Kidney capillary endothelial cell (primary cell): ENCODE results near the gene FBXW8.

Experiments
- DNase-seq: peaks from one replicate; pipeline ENCODE4 v3.0.0-alpha.2; 2018; ENCODE audit warnings: low spot score

FBXW8 gene, protein sequence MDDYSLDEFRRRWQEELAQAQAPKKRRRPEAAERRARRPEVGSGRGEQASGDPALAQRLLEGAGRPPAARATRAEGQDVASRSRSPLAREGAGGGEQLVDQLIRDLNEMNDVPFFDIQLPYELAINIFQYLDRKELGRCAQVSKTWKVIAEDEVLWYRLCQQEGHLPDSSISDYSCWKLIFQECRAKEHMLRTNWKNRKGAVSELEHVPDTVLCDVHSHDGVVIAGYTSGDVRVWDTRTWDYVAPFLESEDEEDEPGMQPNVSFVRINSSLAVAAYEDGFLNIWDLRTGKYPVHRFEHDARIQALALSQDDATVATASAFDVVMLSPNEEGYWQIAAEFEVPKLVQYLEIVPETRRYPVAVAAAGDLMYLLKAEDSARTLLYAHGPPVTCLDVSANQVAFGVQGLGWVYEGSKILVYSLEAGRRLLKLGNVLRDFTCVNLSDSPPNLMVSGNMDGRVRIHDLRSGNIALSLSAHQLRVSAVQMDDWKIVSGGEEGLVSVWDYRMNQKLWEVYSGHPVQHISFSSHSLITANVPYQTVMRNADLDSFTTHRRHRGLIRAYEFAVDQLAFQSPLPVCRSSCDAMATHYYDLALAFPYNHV

GRCh38 chr12:116910645-116911451 lies at the start of gene FBXW8:
Gene FBXW8, plus strand, starts transcription at chr12:116910950. Its CDS starts 88 bp downstream, at chr12:116911038.
- peak; percentile 74 for DNase-seq

GRCh38 chr12:116861320-116861719 lies 49.4 kb upstream of the FBXW8 start:
- DNase-seq, result no peak

DNA sequence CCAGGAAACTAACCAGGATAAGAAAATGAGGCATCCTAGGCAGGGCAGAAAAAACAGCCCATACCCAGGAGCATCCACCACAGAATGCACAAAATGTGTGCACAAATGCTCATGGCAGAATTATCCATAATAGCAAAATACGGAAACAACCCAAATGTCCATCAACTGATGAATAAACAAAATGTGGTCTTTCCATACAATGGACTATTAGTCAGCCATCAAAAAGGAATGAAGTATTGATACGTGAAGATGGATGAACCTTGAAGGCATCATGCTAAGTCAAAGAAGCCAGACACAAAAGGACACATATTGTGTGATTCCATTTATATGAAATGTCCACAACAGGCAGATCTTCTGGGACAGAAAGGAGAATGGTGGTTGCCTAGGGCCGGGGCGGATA lies 48.6 kb upstream of the FBXW8 start:
- DNase-seq, result no peak

- DNase-seq, result no peak
Observed at GRCh38 chr12:116863275-116863767, 47.4 kb upstream of the FBXW8 start.

DNA sequence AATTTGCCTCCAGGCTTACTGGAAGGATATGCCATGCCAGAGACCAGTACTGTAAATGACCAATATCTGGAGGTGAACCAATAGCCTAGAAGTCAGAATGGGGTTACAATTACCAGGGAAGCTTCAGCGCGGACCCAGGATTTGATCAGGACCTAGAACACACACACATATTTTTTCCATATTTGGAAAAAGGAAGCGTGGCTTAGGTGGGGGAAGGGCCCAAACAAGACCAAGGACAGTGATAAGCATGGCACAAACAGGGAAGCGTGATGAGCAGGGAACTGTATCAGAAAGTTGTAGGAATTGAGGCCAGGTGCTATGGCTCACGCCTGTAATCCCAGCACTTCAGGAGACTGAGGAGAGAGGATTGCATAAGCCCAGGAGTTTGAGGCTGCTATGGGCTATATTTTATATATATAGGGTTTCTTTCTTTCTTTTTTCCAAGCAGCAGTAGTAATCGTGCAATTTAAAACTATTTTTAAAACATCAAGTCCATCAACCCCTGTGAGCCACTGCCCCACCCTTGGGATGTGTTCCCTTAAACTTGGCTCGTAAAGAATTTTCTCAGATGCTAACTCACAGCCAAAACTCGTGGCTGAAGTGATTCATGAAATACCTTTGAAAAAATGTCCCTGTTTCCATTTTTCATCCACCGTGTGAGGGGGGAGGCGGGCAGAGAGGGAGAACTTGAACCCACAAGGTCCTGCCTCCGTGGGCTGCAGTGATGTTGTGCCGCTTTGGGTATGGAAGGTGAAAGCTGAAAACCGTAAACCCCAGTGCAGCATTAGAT lies 46.2 kb upstream of the FBXW8 start:
- no peak for DNase-seq

- no peak for DNase-seq
Observed at GRCh38 chr12:116867523-116867922, 43.2 kb upstream of the FBXW8 start.

- no peak for DNase-seq
Observed at GRCh38 chr12:116870306-116870705, 40.4 kb upstream of the FBXW8 start.

GRCh38 chr12:116874324-116874995 lies 36.3 kb upstream of the FBXW8 start:
- no peak for DNase-seq

DNA sequence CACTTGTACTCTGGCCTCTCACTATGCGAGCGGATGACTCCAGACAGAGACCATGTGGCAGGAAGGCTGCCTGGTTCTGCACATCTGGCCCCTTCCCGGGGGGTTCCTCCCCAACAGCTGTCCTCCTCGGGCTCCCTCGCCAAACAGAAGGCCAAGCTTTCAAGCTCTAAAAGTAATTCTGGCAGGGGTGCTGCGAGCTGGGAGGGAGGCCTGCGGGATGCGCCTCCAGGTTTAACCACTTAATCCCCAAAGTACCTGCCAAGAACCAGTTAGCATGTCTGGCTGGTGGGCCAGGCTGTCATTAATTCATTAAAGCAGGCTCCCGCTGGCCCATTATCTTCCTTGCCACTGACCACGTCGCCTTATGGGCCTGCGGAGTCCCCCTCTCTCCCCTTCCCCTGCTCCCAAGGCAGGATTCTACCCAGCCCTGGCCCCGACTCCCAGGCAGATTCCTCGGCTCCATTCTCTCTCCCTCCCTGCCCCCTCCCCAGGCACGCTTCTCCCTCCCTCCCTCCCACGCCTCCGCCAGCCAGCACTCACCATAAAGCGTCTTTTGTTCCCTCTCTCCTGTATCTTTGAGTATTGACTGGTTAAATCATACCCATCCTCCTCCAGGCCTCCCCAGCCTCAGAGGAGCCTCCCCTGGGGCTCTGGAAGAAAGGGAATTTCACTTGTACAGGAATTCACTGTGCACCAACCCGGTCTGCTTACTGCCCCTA lies 34.4 kb upstream of the FBXW8 start:
- no peak for DNase-seq

GRCh38 chr12:116878567-116879508 lies 31.9 kb upstream of the FBXW8 start:
- DNase-seq, result no peak

DNA sequence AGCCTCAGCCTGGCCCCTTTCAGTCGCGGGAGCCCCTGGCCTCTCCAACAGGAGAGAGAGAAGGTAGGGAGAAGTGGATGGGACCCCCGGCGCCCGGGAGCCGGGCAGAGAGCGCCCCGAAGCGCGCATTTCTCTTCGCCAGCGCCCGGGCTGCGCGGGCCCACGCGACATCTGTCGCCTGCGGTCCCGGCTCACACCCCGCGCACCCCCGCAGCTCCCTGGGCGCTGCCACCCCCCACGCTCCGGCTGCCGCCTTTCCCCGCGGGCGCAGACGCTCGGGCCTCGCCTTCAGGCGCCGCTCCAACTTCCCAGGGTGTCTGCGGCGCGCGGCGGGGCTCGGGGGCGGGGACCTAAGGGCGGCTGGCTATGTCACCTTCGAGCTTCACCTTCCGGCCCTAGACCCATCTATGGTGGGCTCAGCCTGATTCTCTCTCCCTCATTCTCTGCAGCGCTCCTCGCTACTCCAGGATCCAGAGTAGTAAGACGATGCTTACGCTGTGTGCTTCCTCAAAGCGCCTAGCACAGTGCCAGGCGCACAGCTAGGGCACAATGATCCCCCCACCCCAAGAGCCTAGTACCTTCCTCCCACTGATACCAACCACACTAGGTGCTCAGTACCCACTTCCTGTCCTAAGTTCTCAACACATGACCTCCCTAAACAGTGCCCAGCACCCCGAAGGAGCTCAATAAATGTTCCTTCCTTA lies 31.1 kb upstream of the FBXW8 start:
- DNase-seq, result no peak

GRCh38 chr12:116880213-116880816 lies 30.4 kb upstream of the FBXW8 start:
- no peak for DNase-seq

- DNase-seq, result no peak
Observed at GRCh38 chr12:116880817-116881324, 29.9 kb upstream of the FBXW8 start.

- DNase-seq, result no peak
Observed at GRCh38 chr12:116881325-116881876, 29.3 kb upstream of the FBXW8 start, which contains the start of gene HRK. Gene HRK, minus strand, starts transcription at chr12:116881441. Its CDS starts 134 bp downstream, at chr12:116881307.

DNA sequence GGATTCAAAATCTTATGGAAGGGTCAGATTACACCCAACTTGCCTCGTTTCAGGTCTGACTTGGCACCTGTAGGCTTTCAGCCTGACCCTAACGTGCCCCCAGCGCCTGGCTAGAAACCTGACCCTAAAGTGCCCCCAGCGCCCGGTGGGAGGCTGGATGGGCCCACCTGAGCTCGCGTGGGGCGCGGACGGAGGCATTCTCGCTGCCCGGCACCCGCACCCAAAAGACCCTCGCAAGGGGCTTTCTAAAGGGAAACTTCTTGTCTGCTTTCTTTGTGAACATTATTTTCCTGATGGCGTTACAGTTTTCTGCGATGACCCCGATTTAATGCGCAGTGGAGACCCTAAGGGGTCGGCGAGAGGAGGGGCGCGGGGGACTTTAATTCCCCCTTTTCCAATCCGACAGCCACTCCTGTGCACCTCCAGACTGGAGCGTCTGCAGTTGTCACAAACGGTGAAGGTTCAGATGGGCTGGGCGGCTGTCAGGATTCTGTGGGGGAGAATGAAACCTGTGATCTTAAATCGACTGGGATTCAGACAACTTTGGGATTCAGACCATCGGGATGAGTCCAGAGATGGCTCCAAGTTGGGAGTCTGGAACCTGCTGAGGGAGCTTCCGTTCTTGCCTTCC lies 28.8 kb upstream of the FBXW8 start:
- DNase-seq, result no peak

GRCh38 chr12:116882742-116883141 lies 28.0 kb upstream of the FBXW8 start:
- no peak for DNase-seq

DNA sequence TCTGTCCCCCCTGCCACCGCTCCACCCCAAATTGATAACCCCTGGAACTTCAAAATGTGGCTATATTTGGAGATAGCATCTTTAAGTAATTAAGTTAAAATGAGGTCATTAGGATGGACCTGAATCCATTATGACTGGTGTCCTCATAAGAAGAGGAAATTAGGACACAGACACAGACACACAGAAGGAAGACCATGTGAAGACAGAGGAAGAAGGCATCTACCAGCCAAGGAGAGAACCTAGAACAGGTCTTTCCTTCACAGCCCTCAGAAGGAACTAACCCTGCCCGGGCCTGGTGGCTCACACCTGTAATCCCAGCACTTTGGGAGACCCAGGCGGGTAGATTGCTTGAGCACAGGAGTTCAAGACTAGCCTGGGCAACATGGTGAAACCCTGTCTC lies 25.9 kb upstream of the FBXW8 start:
- DNase-seq, result no peak
